Colonic mucosa (tissue), 4 donors: ENCODE data around the gene LYAR. TPM values are rescaled to one million over a fixed set of nuclear protein-coding genes. Genes with fewer than 3 reads are reported as not detected.

Experiments
- DNase-seq: peaks from one replicate; pipeline ENCODE4 v3.0.0-alpha.2; 2020
- H3K27ac ChIP-seq: fragments of 200-600 bp; one replicate; pipeline ENCODE4 v1.8.0; 2021
- H3K27me3 ChIP-seq: fragments of 200-600 bp; one replicate; pipeline ENCODE4 v1.8.0; 2021
- H3K36me3 ChIP-seq: fragments of 200-600 bp; one replicate; pipeline ENCODE4 v1.8.0; 2021
- H3K4me1 ChIP-seq: fragments of 200-600 bp; one replicate; pipeline ENCODE4 v1.8.0; 2021; ENCODE audit warnings: mild to moderate bottlenecking
- H3K4me3 ChIP-seq: fragments of 200-600 bp; one replicate; pipeline ENCODE4 v1.8.0; 2021
- H3K9ac ChIP-seq, 2 donors: one replicate each; pipeline ENCODE4 v1.7.0; 2013; ENCODE audit warnings: control low read depth in 2 of 2, low read depth in 2 of 2, low read length in 2 of 2
- H3K9me3 ChIP-seq: fragments of 200-600 bp; one replicate; pipeline ENCODE4 v1.8.0; 2021
- CTCF ChIP-seq: fragments of 200-600 bp; IDR thresholded peaks from one replicate; pipeline ENCODE4 v1.8.0; 2022; ENCODE audit warnings: antibody characterized with exemption, mild to moderate bottlenecking
- intact Hi-C: fragments of 100-400 bp; cut with DNase I; formaldehyde crosslinking; loops from one replicate; pipeline ENCODE4 v1.14.1; 2022
- total RNA-seq, 2 donors: library from RNA; stranded (reverse); fragmentation: NEBNext Ultra II Directional in 1 of 2; extraction: Animal tissue kit (Norgen Biotek cat#: 25700) in 1 of 2; gene quantifications; one replicate each; pipeline ENCODE4 v1.2.1, GENCODE V29; 2021
- donor health status: healthy.
- donor health status: DM: no; HTN: no; CAD: no.
- donor health status: DM: no; HTN: no; CAD: no.

The LYAR gene
- total RNA-seq, 2 donors from 2014 or later: 6.7 to 16.7 TPM

GRCh38 chr4:4299006-4299405 is 9.1 kb upstream of the LYAR start:
- H3K9me3 ChIP-seq: no peaks in the 10 kb centered on the region
- intact Hi-C loops: no loop called here
- no peaks in the 10 kb centered on the region for H3K4me1 ChIP-seq
- no peaks in the 10 kb centered on the region for H3K36me3 ChIP-seq
- DNase-seq: no peak
- H3K4me3 ChIP-seq: no peak overlapping the region
- no peak overlapping the region for H3K27ac ChIP-seq
- no peak for TF ChIP-seq CTCF
- H3K9ac ChIP-seq: no peak overlapping the region
- no peaks in the 10 kb centered on the region for H3K27me3 ChIP-seq

GRCh38 chr4:4296283-4296846 is 6.4 kb upstream of the LYAR start:
- no peak overlapping the region for H3K27ac ChIP-seq
- H3K27me3 ChIP-seq: no peaks in the 10 kb centered on the region
- no peaks in the 10 kb centered on the region for H3K36me3 ChIP-seq
- no peaks in the 10 kb centered on the region for H3K9me3 ChIP-seq
- H3K4me1 ChIP-seq: peaks cover 1% of the 10 kb centered on the region
- no peak overlapping the region for H3K4me3 ChIP-seq
- no peak overlapping the region for H3K9ac ChIP-seq
- no peak for TF ChIP-seq CTCF
- intact Hi-C loops: no loop called here
- DNase-seq: no peak

- Histone ChIP-seq H3K4me1 (peaks cover 16% of the 10 kb centered on the region), H3K4me3 (no peak overlapping the region), H3K27ac (no peak overlapping the region), H3K36me3 (no peaks in the 10 kb centered on the region), H3K9ac (no peak overlapping the region), H3K27me3 (no peaks in the 10 kb centered on the region), H3K9me3 (no peaks in the 10 kb centered on the region)
- intact Hi-C loops: no loop called here
- TF ChIP-seq CTCF: no peak
- DNase-seq: no peak
Observed at GRCh38 chr4:4293279-4293678, 3.3 kb upstream of the LYAR start.

GRCh38 chr4:4289597-4289940 is 385 bp downstream of the LYAR start:
- Histone ChIP-seq H3K27ac (peak overlapping the region; percentile 78), H3K9ac (peak overlapping the region; percentile 65 to 85), H3K4me3 (peak overlapping the region; percentile 97), H3K4me1 (peaks cover 16% of the 10 kb centered on the region), H3K36me3 (no peaks in the 10 kb centered on the region), H3K27me3 (no peaks in the 10 kb centered on the region), H3K9me3 (no peaks in the 10 kb centered on the region)
- DNase-seq: no peak
- intact Hi-C loops: loop anchor here (5.0 kb wide), 1 partner anchor 42 kb away; the partner anchor contains the start of gene TMEM128
- TF ChIP-seq CTCF: no peak

GRCh38 chr4:4289055-4289454 is 899 bp downstream of the LYAR start:
- peaks cover 16% of the 10 kb centered on the region for H3K4me1 ChIP-seq
- H3K27ac ChIP-seq: no peak overlapping the region
- H3K9ac ChIP-seq: peak overlapping the region; percentile 65 to 85
- no peak for DNase-seq
- peak overlapping the region; percentile 97 for H3K4me3 ChIP-seq
- TF ChIP-seq CTCF: no peak
- H3K27me3 ChIP-seq: no peaks in the 10 kb centered on the region
- intact Hi-C loops: loop anchor here (5.0 kb wide), 1 partner anchor 42 kb away; the partner anchor contains the start of gene TMEM128
- H3K36me3 ChIP-seq: no peaks in the 10 kb centered on the region
- H3K9me3 ChIP-seq: no peaks in the 10 kb centered on the region
